Sciatic nerve (tissue), 2 donors: ENCODE data around the gene RPL3. TPM values are rescaled to one million over a fixed set of nuclear protein-coding genes. Genes with fewer than 3 reads are reported as not detected.
A peak's percentile ranks its signal among the peaks of the same experiment; 100 is the strongest.
"Not testable (repeated sequence)": the region's sequence is repeated elsewhere in the genome, so short reads cannot be mapped to it uniquely, and the experiment has no call there.

Experiments
- ATAC-seq: fragments of 200-7000 bp; cut with Tn5 transposase; one replicate; pipeline ENCODE4 v1.9.1; 2020; ENCODE audit warnings: mild to moderate bottlenecking, moderate library complexity
- DNase-seq: peaks from one replicate; pipeline ENCODE4 v3.0.0-alpha.2; 2020; ENCODE audit warnings: low spot score
- intact Hi-C: fragments of 100-400 bp; cut with DNase I; formaldehyde crosslinking; loops from one replicate; pipeline ENCODE4 v1.14.2; 2022
- total RNA-seq: library from RNA; stranded (reverse); fragmentation: NEBNext Ultra II Directional; extraction: Animal tissue kit (Norgen Biotek cat#: 25700); gene quantifications from one replicate; pipeline ENCODE4 v1.2.1, GENCODE V29; 2021
- donor health status: DM: no; HTN: no; CAD: no.
- donor health status: DM: no; HTN: no; CAD: no.

Gene RPL3
- 1,341 TPM for total RNA-seq

- intact Hi-C loops: loop anchor here (10.0 kb wide), 2 partner anchors 195 to 455 kb away; no protein-coding TSS in a partner anchor
- DNase-seq (peak; percentile 99), ATAC-seq (peak; percentile 95)
Observed at GRCh38 chr22:39319284-39320022, at the start of gene RPL3. TSS of gene RPL3 (minus strand) at chr22:39319623. CDS start at chr22:39319597, 26 bp downstream.

GRCh38 chr22:39369186-39369585, 49.8 kb upstream of the RPL3 start:
- intact Hi-C loops: no loop called here
- no peak for DNase-seq
- ATAC-seq: no peak

- DNase-seq (no peak), ATAC-seq (no peak)
- intact Hi-C loops: no loop called here
Observed at GRCh38 chr22:39368461-39368911, 49.1 kb upstream of the RPL3 start.

- ATAC-seq (no peak), DNase-seq (no peak)
- intact Hi-C loops: no loop called here
Observed at GRCh38 chr22:39367035-39367434, 47.6 kb upstream of the RPL3 start.

GRCh38 chr22:39365492-39365780, 46.0 kb upstream of the RPL3 start:
- DNase-seq (no peak), ATAC-seq (no peak)
- intact Hi-C loops: no loop called here

GRCh38 chr22:39364714-39365491, 45.5 kb upstream of the RPL3 start:
- intact Hi-C loops: no loop called here
- DNase-seq (no peak), ATAC-seq (peak; percentile 29)

GRCh38 chr22:39363751-39364515, 44.5 kb upstream of the RPL3 start:
- DNase-seq: no peak
- ATAC-seq: peak; percentile 62
- intact Hi-C loops: no loop called here

GRCh38 chr22:39362932-39363331, 43.5 kb upstream of the RPL3 start:
- intact Hi-C loops: no loop called here
- no peak for DNase-seq
- ATAC-seq: no peak

- DNase-seq (no peak), ATAC-seq (peak; percentile 34)
- intact Hi-C loops: no loop called here
Observed at GRCh38 chr22:39362271-39362670, 42.8 kb upstream of the RPL3 start.

- intact Hi-C loops: no loop called here
- DNase-seq (no peak), ATAC-seq (no peak)
Observed at GRCh38 chr22:39361496-39361895, 42.1 kb upstream of the RPL3 start.

GRCh38 chr22:39360674-39361413, 41.4 kb upstream of the RPL3 start:
- DNase-seq (no peak), ATAC-seq (no peak)
- intact Hi-C loops: no loop called here

GRCh38 chr22:39360242-39360641, 40.8 kb upstream of the RPL3 start:
- intact Hi-C loops: no loop called here
- DNase-seq (no peak), ATAC-seq (no peak)

GRCh38 chr22:39359659-39360195, 40.3 kb upstream of the RPL3 start:
- ATAC-seq (no peak), DNase-seq (no peak)
- intact Hi-C loops: no loop called here

GRCh38 chr22:39358197-39358596, 38.8 kb upstream of the RPL3 start:
- intact Hi-C loops, ATAC-seq, DNase-seq: not testable (repeated sequence)

- intact Hi-C loops, ATAC-seq, DNase-seq: not testable (repeated sequence)
Observed at GRCh38 chr22:39357110-39358108, 38.0 kb upstream of the RPL3 start.

GRCh38 chr22:39356464-39356863, 37.0 kb upstream of the RPL3 start:
- intact Hi-C loops: no loop called here
- DNase-seq (no peak), ATAC-seq (no peak)

- DNase-seq, ATAC-seq, intact Hi-C loops: not testable (repeated sequence)
Observed at GRCh38 chr22:39355805-39356204, 36.4 kb upstream of the RPL3 start.

GRCh38 chr22:39355080-39355479, 35.7 kb upstream of the RPL3 start:
- intact Hi-C loops: no loop called here
- no peak for ATAC-seq
- no peak for DNase-seq
